K562 (cell line): ENCODE results near the gene SLC2A4RG. TPM values are rescaled to one million over a fixed set of nuclear protein-coding genes. Genes with fewer than 3 reads are reported as not detected.

ENCODE experiments used
- ATAC-seq: fragments of 200-7000 bp; cut with Tn5 transposase; 3 replicates; pipeline ENCODE4 v1.9.1; 2020; ENCODE audit warnings: moderate library complexity
- BruUV-seq: library from RNA; stranded (reverse); fragments of 400-500 nt; replicated peaks from 2 replicates; lab custom pipeline; 2021; lab: Mats Ljungman, UMichigan
- CTCF ChIA-PET: fragments of 300-600 bp; formaldehyde crosslinking; extraction: SDS; loops from one replicate; lab custom pipeline; 2021; ENCODE audit warnings: low intra/inter-chr PET ratio; lab: Yijun Ruan, JAX
- POLR2A ChIA-PET: fragments of 300-600, 350-650 bp; sonication (Branson Sonifier 250); formaldehyde crosslinking; extraction: SDS; loops from one replicate; lab custom pipeline; 2021; ENCODE audit warnings: antibody characterized with exemption, inconsistent platforms; lab: Yijun Ruan, JAX
- DNase-seq, 4 experiments: peaks; one replicate each; pipeline versions ENCODE4 v3.0.0 to v3.0.0-alpha.2; 2011 to 2018; ENCODE audit warnings: low spot score in 3 of 4, mixed read lengths in 3 of 4; ENCODE audit errors: extremely low read depth in 1 of 4
- FAIRE-seq: peaks from 2 replicates; lab custom pipeline; 2011; peaks lifted over from hg19 to GRCh38; lab: Jason Lieb, UNC
- H2AFZ ChIP-seq: 2 replicates; pipeline ENCODE4 v1.6.0; 2011; ENCODE audit warnings: low read depth, low read length, control low read depth, inconsistent platforms
- H3K27ac ChIP-seq: fragments of 200-600 bp; 3 replicates; pipeline ENCODE4 v1.8.0; 2011; ENCODE audit warnings: low read depth, mild to moderate bottlenecking, control low read depth, inconsistent platforms, low read length, moderate library complexity, mixed read lengths; ENCODE audit errors: extremely low read depth
- H3K27me3 ChIP-seq, 2 experiments: fragments of 300-600 bp in 1 of 2; 2 replicates in 1 of 2; 3 replicates in 1 of 2; pipeline versions ENCODE4 v1.6.0 to v1.8.0; 2011; ENCODE audit warnings: inconsistent platforms in 2 of 2, low read length in 2 of 2, mild to moderate bottlenecking in 1 of 2, mixed read lengths in 1 of 2, moderate library complexity in 1 of 2; ENCODE audit not compliant: control insufficient read depth in 2 of 2, insufficient read depth in 2 of 2
- H3K36me3 ChIP-seq: fragments of 300-600 bp; 3 replicates; pipeline ENCODE4 v1.8.0; 2011; ENCODE audit warnings: mild to moderate bottlenecking, low read length, inconsistent platforms; ENCODE audit not compliant: control insufficient read depth, insufficient read depth
- H3K4me1 ChIP-seq, 2 experiments: fragments of 200-600 bp in 1 of 2; replicated peaks in 1 of 2; 2 replicates in 1 of 2; 3 replicates in 1 of 2; pipeline versions ENCODE4 v1.5.1 to v1.8.0; 2011; ENCODE audit warnings: inconsistent platforms in 2 of 2, low read length in 2 of 2, mild to moderate bottlenecking in 1 of 2, mixed read lengths in 1 of 2, moderate library complexity in 1 of 2; ENCODE audit not compliant: control insufficient read depth in 2 of 2, insufficient read depth in 2 of 2
- H3K4me2 ChIP-seq: 2 replicates; pipeline ENCODE4 v1.6.1; 2011; ENCODE audit warnings: low read length, control low read depth, inconsistent platforms, mixed read lengths; ENCODE audit not compliant: insufficient read depth
- H3K4me3 ChIP-seq: fragments of 200-600 bp; sonication (generic), shearing (Covaris generic); 2 replicates; pipeline ENCODE4 v1.5.1; 2016; ENCODE audit warnings: control low read depth, inconsistent platforms
- H3K79me2 ChIP-seq: fragments of 200-600 bp; 3 replicates; pipeline ENCODE4 v1.8.0; 2011; ENCODE audit warnings: low read length, inconsistent platforms; ENCODE audit not compliant: control insufficient read depth, insufficient read depth
- H3K9ac ChIP-seq, 2 experiments: 2 replicates each; pipeline versions ENCODE4 v1.6.0 to v1.6.1; 2011; ENCODE audit warnings: low read depth in 2 of 2, low read length in 2 of 2, control low read depth in 1 of 2, inconsistent platforms in 1 of 2, mild to moderate bottlenecking in 1 of 2, mixed read lengths in 1 of 2; ENCODE audit not compliant: insufficient read depth in 1 of 2
- H3K9me1 ChIP-seq: one replicate; pipeline ENCODE4 v1.6.0; 2011; ENCODE audit warnings: inconsistent platforms, mild to moderate bottlenecking, low read length, moderate library complexity; ENCODE audit not compliant: control insufficient read depth, insufficient read depth
- H3K9me3 ChIP-seq: replicated peaks from 2 replicates; pipeline ENCODE4 v1.5.1; 2011; ENCODE audit warnings: low read depth, low read length, inconsistent platforms; ENCODE audit not compliant: control insufficient read depth, insufficient read depth
- H4K20me1 ChIP-seq: replicated peaks from 2 replicates; pipeline ENCODE4 v1.6.1; 2011; ENCODE audit warnings: low read length, inconsistent platforms, mixed read lengths; ENCODE audit not compliant: control insufficient read depth, insufficient read depth
- ATF1 ChIP-seq, 2 experiments: fragments of 450-650 bp in 1 of 2; IDR thresholded peaks; 2 replicates each; pipeline ENCODE4 v1.6.1; 2016; ENCODE audit warnings: missing compliant biosample characterization in 1 of 2, missing genetic modification characterization in 1 of 2
- STAT5A ChIP-seq: IDR thresholded peaks from 2 replicates; pipeline ENCODE4 v1.6.1; 2012; ENCODE audit warnings: low read length, inconsistent platforms, borderline replicate concordance
- ZNF584 ChIP-seq: fragments of 200-800 bp; sonication (Bioruptor generic); IDR thresholded peaks from 2 replicates; pipeline ENCODE4 v1.6.1; 2016; ENCODE audit warnings: low read depth, mild to moderate bottlenecking, missing genetic modification characterization, missing compliant biosample characterization
- whole genome bisulfite sequencing: fragments of 100-300 bp; shearing (Covaris generic); methylation state at CpG from one replicate; pipeline ENCODE4 v1.1.6; 2016; ENCODE audit warnings: low coverage, mixed read lengths; ENCODE audit not compliant: insufficient coverage; ENCODE audit errors: missing lambda C conversion rate; 5-methylcytosine and 5-hydroxymethylcytosine counted together
- in situ Hi-C: fragments of 300-500 bp; cut with MboI; formaldehyde crosslinking; loops from 4 replicates; pipeline ENCODE4 v1.15.0; 2018; ENCODE audit warnings: inconsistent platforms, mixed read lengths
- intact Hi-C: fragments of 100-400 bp; cut with micrococcal nuclease; formaldehyde crosslinking; loops from 2 replicates; pipeline ENCODE4 v1.14.2; 2022
- polyA plus RNA-seq, 8 experiments: library from polyadenylated mRNA; depleted of rRNA in 4 of 8; stranded (reverse) in 5 of 8; unstranded in 3 of 8; fragments of >200 nt; fragmentation: Nextera tagmentation in 2 of 8; fragmentation: Illumina TruSeq in 1 of 8; extraction: Ambion mirVana in 2 of 8; extraction: Trizol in 1 of 8; gene quantifications; 2 replicates each; pipeline versions ENCODE4 v1.2.1 to v1.2.3, GENCODE V29; 2011 to 2014; ENCODE audit warnings: inconsistent platforms in 1 of 8, missing spikeins in 1 of 8
- total RNA-seq, 7 experiments: library from RNA; depleted of rRNA in 6 of 7; stranded (reverse); fragments of >200 nt in 6 of 7; fragmentation: Illumina TruSeq in 2 of 7; extraction: Trizol in 2 of 7; gene quantifications; 2 replicates each; pipeline versions ENCODE4 v1.2.1 to v1.2.3, GENCODE V29; 2011 to 2021; ENCODE audit warnings: low replicate concordance in 1 of 7
- TF ChIP-seq, protein P1 (sequence below): fragments of 450-650 bp; IDR thresholded peaks from 2 replicates; pipeline ENCODE4 v1.6.1; 2016; ENCODE audit warnings: mild to moderate bottlenecking, moderate library complexity
- TF ChIP-seq, protein P2 (sequence below), 2 experiments: IDR thresholded peaks; 2 replicates each; pipeline ENCODE4 v1.6.1; 2011; ENCODE audit warnings: borderline replicate concordance in 1 of 2, control low read depth in 1 of 2, low read depth in 1 of 2, low read length in 1 of 2, mild to moderate bottlenecking in 1 of 2, mixed read lengths in 1 of 2, moderate library complexity in 1 of 2; ENCODE audit not compliant: insufficient read depth in 1 of 2, insufficient read length in 1 of 2, poor library complexity in 1 of 2, severe bottlenecking in 1 of 2; ENCODE audit errors: extremely low read depth in 1 of 2

The SLC2A4RG gene
- total and polyA plus RNA-seq, 9 of the 15 experiments (the other 6 are each of a cell fraction or from before 2014, with no cell fraction given): 0.34 to 97.3 (median 26.5) TPM

DNA sequence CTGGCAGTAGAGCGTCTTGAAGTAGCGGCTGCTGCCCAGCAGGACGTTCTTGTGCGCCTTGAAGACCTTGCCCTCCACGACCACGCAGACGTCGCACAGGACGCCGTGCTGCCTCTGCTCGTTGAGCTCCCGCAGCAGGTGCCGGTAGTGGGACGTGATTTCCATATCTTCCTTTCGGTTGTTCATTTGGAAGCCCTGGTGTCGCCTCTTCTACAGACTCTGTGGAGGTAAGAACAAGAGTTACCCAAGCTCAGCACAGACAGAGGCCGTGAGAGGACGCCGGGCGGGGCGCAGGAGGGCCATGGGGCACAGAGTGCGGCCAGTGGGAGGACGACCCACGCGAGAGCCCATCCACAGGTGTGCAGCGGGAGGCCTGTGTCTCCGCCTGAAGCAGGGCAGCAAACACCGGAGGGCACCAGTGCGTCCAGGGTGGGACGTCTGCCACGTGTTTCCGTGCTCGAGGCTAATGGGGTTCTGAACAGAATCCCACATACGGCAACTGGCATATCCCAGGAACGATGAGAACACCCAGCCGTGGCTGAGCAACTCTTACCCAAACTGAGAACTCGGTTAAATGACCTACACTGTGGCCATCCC is 51.1 kb downstream of the SLC2A4RG start:
- peaks cover 3 to 46% of the 10 kb centered on the region in 2 experiments; a peak in 3 of 5 replicates for H3K27me3 ChIP-seq
- H3K36me3 ChIP-seq: no peaks in the 10 kb centered on the region
- no peak overlapping the region for H3K4me2 ChIP-seq
- H3K4me1 ChIP-seq: peaks cover 3 to 53% of the 10 kb centered on the region in 2 experiments; a peak in 3 of 5 replicates
- no peak overlapping the region for H3K27ac ChIP-seq
- no peaks in the 10 kb centered on the region for H3K9me1 ChIP-seq
- H3K4me3 ChIP-seq: no peak overlapping the region
- H3K9me3 ChIP-seq: no peaks in the 10 kb centered on the region; the same call in 1 of the 2 replicates
- no TSS peak for BruUV-seq
- H2AFZ ChIP-seq: no peak overlapping the region
- CTCF ChIA-PET: no interaction called here
- H3K9ac ChIP-seq: peak overlapping the region in 1 of 2 experiments; percentile 21; a peak in 1 of 4 replicates
- in situ Hi-C loops: no loop called here
- no peaks in the 10 kb centered on the region for H4K20me1 ChIP-seq
- DNase-seq (no peak), ATAC-seq (no peak), FAIRE-seq (no peak)
- POLR2A ChIA-PET: interaction anchor here (1.0 kb wide), 1 partner anchor 11 kb away, joined by 3 read pairs; no protein-coding TSS in a partner anchor
- intact Hi-C loops: no loop called here
- H3K79me2 ChIP-seq: no peaks in the 10 kb centered on the region
- WGBS: 66% methylated on average over 37 of the region's 37 CpGs
- TF ChIP-seq ATF1 (CRISPR knock-in tag; IDR thresholded peaks at IDR 0.05) (no peak), ATF1 (tag; IDR thresholded peaks at IDR 0.05) (no peak), ZNF584 (no peak), STAT5A (no peak)
- TF ChIP-seq, protein P1, sequence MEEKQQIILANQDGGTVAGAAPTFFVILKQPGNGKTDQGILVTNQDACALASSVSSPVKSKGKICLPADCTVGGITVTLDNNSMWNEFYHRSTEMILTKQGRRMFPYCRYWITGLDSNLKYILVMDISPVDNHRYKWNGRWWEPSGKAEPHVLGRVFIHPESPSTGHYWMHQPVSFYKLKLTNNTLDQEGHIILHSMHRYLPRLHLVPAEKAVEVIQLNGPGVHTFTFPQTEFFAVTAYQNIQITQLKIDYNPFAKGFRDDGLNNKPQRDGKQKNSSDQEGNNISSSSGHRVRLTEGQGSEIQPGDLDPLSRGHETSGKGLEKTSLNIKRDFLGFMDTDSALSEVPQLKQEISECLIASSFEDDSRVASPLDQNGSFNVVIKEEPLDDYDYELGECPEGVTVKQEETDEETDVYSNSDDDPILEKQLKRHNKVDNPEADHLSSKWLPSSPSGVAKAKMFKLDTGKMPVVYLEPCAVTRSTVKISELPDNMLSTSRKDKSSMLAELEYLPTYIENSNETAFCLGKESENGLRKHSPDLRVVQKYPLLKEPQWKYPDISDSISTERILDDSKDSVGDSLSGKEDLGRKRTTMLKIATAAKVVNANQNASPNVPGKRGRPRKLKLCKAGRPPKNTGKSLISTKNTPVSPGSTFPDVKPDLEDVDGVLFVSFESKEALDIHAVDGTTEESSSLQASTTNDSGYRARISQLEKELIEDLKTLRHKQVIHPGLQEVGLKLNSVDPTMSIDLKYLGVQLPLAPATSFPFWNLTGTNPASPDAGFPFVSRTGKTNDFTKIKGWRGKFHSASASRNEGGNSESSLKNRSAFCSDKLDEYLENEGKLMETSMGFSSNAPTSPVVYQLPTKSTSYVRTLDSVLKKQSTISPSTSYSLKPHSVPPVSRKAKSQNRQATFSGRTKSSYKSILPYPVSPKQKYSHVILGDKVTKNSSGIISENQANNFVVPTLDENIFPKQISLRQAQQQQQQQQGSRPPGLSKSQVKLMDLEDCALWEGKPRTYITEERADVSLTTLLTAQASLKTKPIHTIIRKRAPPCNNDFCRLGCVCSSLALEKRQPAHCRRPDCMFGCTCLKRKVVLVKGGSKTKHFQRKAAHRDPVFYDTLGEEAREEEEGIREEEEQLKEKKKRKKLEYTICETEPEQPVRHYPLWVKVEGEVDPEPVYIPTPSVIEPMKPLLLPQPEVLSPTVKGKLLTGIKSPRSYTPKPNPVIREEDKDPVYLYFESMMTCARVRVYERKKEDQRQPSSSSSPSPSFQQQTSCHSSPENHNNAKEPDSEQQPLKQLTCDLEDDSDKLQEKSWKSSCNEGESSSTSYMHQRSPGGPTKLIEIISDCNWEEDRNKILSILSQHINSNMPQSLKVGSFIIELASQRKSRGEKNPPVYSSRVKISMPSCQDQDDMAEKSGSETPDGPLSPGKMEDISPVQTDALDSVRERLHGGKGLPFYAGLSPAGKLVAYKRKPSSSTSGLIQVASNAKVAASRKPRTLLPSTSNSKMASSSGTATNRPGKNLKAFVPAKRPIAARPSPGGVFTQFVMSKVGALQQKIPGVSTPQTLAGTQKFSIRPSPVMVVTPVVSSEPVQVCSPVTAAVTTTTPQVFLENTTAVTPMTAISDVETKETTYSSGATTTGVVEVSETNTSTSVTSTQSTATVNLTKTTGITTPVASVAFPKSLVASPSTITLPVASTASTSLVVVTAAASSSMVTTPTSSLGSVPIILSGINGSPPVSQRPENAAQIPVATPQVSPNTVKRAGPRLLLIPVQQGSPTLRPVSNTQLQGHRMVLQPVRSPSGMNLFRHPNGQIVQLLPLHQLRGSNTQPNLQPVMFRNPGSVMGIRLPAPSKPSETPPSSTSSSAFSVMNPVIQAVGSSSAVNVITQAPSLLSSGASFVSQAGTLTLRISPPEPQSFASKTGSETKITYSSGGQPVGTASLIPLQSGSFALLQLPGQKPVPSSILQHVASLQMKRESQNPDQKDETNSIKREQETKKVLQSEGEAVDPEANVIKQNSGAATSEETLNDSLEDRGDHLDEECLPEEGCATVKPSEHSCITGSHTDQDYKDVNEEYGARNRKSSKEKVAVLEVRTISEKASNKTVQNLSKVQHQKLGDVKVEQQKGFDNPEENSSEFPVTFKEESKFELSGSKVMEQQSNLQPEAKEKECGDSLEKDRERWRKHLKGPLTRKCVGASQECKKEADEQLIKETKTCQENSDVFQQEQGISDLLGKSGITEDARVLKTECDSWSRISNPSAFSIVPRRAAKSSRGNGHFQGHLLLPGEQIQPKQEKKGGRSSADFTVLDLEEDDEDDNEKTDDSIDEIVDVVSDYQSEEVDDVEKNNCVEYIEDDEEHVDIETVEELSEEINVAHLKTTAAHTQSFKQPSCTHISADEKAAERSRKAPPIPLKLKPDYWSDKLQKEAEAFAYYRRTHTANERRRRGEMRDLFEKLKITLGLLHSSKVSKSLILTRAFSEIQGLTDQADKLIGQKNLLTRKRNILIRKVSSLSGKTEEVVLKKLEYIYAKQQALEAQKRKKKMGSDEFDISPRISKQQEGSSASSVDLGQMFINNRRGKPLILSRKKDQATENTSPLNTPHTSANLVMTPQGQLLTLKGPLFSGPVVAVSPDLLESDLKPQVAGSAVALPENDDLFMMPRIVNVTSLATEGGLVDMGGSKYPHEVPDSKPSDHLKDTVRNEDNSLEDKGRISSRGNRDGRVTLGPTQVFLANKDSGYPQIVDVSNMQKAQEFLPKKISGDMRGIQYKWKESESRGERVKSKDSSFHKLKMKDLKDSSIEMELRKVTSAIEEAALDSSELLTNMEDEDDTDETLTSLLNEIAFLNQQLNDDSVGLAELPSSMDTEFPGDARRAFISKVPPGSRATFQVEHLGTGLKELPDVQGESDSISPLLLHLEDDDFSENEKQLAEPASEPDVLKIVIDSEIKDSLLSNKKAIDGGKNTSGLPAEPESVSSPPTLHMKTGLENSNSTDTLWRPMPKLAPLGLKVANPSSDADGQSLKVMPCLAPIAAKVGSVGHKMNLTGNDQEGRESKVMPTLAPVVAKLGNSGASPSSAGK: peak; percentile 42; the same call in 1 of the 2 replicates
- TF ChIP-seq, protein P2, sequence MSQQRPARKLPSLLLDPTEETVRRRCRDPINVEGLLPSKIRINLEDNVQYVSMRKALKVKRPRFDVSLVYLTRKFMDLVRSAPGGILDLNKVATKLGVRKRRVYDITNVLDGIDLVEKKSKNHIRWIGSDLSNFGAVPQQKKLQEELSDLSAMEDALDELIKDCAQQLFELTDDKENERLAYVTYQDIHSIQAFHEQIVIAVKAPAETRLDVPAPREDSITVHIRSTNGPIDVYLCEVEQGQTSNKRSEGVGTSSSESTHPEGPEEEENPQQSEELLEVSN (IDR thresholded peaks at IDR 0.05; ENCODE audit: borderline replicate concordance in 1 of 2, extremely low read depth in 1 of 2, insufficient read depth in 1 of 2, insufficient read length in 1 of 2, low read depth in 1 of 2, low read length in 1 of 2, poor library complexity in 1 of 2, severe bottlenecking in 1 of 2): peak in 1 of 2 experiments; percentile 57
